ENCODE measurements around the gene ECT2.
A peak's percentile ranks its signal among the peaks of the same experiment; 100 is the strongest.

The ECT2 gene

GRCh38 chr3:172705170-172705569, 45.4 kb upstream of the ECT2 start:
- in situ Hi-C loops (cut with HindIII; ENCODE audit: low sequenced_read_pairs): no loop called here
- DNase-seq (ENCODE audit: low read depth, low spot score): no peak
- no peak overlapping the region for H3K4me3 ChIP-seq (ENCODE audit: low read depth, low read length)
- TF ChIP-seq CTCF (IDR thresholded peaks at IDR 0.05; ENCODE audit: low read depth, low read length): no peak

GRCh38 chr3:172707030-172707429, 43.5 kb upstream of the ECT2 start:
- TF ChIP-seq CTCF (IDR thresholded peaks at IDR 0.05; ENCODE audit: low read depth, low read length): no peak
- in situ Hi-C loops (cut with HindIII; ENCODE audit: low sequenced_read_pairs): no loop called here
- H3K4me3 ChIP-seq (ENCODE audit: low read depth, low read length): no peak overlapping the region
- no peak for DNase-seq (ENCODE audit: low read depth, low spot score)

- H3K4me3 ChIP-seq (ENCODE audit: low read depth, low read length): no peak overlapping the region
- no peak for TF ChIP-seq CTCF (IDR thresholded peaks at IDR 0.05; ENCODE audit: low read depth, low read length)
- peak; percentile 56 for DNase-seq (ENCODE audit: low read depth, low spot score)
- in situ Hi-C loops (cut with HindIII; ENCODE audit: low sequenced_read_pairs): no loop called here
These were observed 42.6 kb upstream of the ECT2 start for GRCh38 chr3:172707967-172708366.

GRCh38 chr3:172708921-172709773, 41.4 kb upstream of the ECT2 start:
- in situ Hi-C loops (cut with HindIII; ENCODE audit: low sequenced_read_pairs): no loop called here
- DNase-seq (ENCODE audit: low read depth, low spot score): no peak
- TF ChIP-seq CTCF (IDR thresholded peaks at IDR 0.05; ENCODE audit: low read depth, low read length): no peak
- peak overlapping the region; percentile 65 for H3K4me3 ChIP-seq (ENCODE audit: low read depth, low read length)

- in situ Hi-C loops (cut with HindIII; ENCODE audit: low sequenced_read_pairs): no loop called here
- H3K4me3 ChIP-seq (ENCODE audit: low read depth, low read length): peak overlapping the region; percentile 65
- no peak for TF ChIP-seq CTCF (IDR thresholded peaks at IDR 0.05; ENCODE audit: low read depth, low read length)
- DNase-seq (ENCODE audit: low read depth, low spot score): no peak
These were observed 40.5 kb upstream of the ECT2 start for GRCh38 chr3:172709774-172710663.

- in situ Hi-C loops (cut with HindIII; ENCODE audit: low sequenced_read_pairs): no loop called here
- H3K4me3 ChIP-seq (ENCODE audit: low read depth, low read length): peak within 1 kb of the TSS; percentile 65
- DNase-seq (ENCODE audit: low read depth, low spot score): peak; percentile 98
- TF ChIP-seq CTCF (IDR thresholded peaks at IDR 0.05; ENCODE audit: low read depth, low read length): peak; percentile 79
These were observed 39.7 kb upstream of the ECT2 start, which contains the start of gene NCEH1 for GRCh38 chr3:172710664-172711453. TSS of gene NCEH1 (minus strand) at chr3:172711067. CDS start at chr3:172710984, 83 bp downstream.
